Right kidney (tissue), 1 donor: Measurements from ENCODE around the gene KRTAP12-2.
"Not testable (repeated sequence)": the region's sequence is repeated elsewhere in the genome, so short reads cannot be mapped to it uniquely, and the experiment has no call there.

Experiments used
- DNase-seq: peaks from one replicate; pipeline ENCODE4 v3.0.0-alpha.2; 2016

Gene KRTAP12-2

DNA sequence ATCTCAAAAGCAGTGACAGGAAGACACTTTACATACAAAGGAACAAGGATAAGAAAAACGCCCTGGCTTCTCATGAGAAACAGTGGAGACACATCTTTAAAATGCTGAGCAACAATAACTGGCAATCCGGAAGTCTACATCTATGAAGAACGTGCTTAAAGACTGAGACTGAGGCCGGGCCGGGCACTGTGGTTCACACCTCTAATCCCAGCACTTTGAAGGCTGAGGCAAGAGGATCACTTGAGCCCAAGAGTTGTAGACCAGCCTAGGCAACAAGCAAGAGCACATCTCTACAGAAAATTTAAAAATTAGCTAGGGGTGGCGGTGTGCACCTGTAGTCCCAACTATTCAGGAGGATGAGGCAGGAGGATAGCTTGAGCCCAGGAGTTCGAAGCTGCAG lies 17.4 kb upstream of the KRTAP12-2 start:
- no peak for DNase-seq

- no peak for DNase-seq
These were observed 15.9 kb upstream of the KRTAP12-2 start for GRCh38 chr21:44682580-44683151.

- DNase-seq = no peak
These were observed 15.3 kb upstream of the KRTAP12-2 start, which contains the start of gene KRTAP12-1 for GRCh38 chr21:44681861-44682579. Gene KRTAP12-1, minus strand, starts transcription at chr21:44682163. Its CDS starts 40 bp downstream, at chr21:44682123.

DNA sequence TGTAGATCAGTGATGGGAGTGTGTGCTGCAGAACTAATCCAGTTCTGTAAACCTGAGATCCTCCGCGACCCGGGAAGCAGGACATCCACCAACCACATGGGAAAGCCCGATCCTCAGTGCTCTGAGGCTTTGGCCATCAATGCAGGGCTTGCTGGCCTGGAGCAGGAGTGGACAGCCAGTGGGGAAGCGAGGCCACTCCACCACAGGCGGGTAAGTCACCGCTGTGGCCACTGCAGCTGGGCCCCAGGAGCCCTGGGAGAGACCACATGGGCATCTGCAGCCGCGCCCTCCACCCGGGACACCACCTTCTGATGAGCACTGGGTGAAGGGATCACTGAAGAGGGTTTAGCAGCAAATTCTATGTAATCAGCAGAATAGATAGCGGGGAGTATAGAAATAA lies 14.4 kb upstream of the KRTAP12-2 start:
- DNase-seq = no peak

DNA sequence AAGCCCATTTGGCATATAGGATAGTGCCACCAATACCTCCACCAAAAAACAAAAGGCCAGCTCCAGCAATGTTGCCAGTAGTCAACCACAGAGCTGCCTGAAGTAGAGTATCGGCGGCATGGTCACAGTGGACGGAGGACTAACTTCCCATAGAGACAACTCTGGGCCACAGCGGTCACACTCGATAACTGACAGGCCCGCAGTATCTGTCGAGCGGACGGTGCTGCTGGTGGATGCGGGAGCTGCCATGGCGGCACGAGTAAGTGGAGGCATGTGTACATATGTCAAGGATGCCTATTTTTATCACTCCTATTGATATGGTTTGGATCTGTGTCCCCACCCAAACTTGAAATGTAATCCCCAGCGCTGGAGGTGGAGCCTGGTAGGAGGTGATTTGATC lies 11.2 kb upstream of the KRTAP12-2 start:
- DNase-seq = no peak

GRCh38 chr21:44671911-44672310 lies 5.2 kb upstream of the KRTAP12-2 start:
- DNase-seq = no peak

GRCh38 chr21:44670642-44671432 lies 4.1 kb upstream of the KRTAP12-2 start:
- no peak for DNase-seq

GRCh38 chr21:44667612-44668011 lies 885 bp upstream of the KRTAP12-2 start:
- DNase-seq = no peak

DNA sequence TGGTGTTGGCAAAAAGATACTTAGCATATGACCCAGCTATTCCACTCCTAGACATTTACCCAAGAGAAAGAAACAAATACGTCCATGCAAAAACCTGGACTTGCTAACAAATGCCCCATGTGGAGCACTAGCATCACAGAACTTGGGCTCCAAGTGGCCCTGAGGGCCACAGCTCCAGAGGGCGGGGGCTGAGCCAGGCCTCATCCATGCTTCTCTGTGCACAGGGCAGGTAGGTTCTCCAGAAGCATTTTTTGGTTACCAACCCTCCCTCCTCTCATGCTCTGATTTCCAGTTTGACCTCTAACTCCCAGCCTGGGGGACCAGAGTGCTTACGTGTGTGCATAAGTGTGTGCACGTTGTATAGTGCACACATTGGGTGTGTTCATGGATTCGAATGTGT lies 2.0 kb downstream of the KRTAP12-2 start:
- no peak for DNase-seq

- not testable (repeated sequence) for DNase-seq
These were observed 5.2 kb downstream of the KRTAP12-2 start for GRCh38 chr21:44661567-44661966.

GRCh38 chr21:44658913-44659595 lies 7.7 kb downstream of the KRTAP12-2 start:
- no peak for DNase-seq

- no peak for DNase-seq
These were observed 8.2 kb downstream of the KRTAP12-2 start for GRCh38 chr21:44658541-44658910.

DNA sequence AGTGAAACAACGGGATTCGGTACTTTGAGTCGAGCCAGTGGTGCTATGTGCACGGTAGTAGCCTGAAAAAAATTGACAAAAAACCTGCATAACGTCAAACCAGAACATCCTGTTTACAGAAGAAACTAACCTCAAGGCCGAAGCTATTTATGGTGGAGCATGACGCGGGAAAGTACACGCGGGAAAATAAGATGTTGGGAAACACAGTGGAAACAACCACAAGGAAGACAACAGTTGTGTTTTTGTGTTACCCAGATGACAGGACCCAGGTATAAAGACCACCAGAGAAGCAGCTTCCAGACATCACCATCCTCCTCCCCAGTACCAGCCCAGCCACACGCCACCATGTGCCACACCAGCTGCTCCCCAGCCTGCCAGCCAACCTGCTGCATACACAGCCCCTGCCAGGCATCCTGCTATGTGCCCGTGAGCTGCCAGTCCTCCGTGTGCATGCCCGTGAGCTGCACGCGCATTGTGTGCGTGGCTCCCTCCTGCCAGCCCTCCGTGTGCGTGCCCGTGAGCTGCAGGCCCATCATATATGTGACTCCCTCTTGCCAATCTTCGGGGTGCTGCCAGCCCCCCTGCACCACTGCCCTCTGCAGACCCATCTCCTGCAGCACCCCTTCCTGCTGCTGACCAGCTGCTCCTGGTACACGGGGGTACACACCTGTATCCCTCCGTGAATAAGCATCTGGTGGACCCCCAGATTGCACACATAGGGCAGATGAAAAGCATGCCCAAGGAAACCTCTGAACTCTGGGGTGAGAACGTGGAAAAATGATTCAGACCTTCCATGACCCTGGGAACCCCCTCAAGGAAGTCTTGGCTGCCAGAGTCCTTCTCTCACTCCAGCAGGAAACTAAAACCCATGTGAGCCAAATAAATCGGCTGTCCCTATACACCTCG lies 8.8 kb downstream of the KRTAP12-2 start, which contains the start of gene KRTAP12-3:
Gene KRTAP12-3 (plus strand): TSS at position 298 of the 906 bp plus-strand sequence. CDS start 48 bp downstream, at position 346.
- DNase-seq = no peak

DNA sequence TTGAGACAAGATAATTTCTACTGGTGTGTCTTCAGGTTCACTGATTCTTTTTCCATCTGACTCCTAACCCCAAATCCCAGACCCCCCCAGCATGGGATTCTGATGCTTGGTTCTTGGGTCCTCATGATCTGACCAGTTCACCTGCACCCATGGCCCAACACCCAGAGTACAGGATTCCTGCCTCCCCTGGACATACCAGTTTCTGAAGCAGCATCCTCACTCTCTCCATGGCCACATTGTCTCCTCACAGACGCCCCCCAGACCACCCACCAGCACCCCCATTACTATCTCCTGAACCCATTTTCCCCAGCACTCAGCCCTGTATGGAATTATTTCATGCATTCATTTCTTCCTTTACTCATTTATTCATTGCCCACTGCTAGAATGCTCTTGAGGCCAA lies 9.9 kb downstream of the KRTAP12-2 start:
- no peak for DNase-seq

DNA sequence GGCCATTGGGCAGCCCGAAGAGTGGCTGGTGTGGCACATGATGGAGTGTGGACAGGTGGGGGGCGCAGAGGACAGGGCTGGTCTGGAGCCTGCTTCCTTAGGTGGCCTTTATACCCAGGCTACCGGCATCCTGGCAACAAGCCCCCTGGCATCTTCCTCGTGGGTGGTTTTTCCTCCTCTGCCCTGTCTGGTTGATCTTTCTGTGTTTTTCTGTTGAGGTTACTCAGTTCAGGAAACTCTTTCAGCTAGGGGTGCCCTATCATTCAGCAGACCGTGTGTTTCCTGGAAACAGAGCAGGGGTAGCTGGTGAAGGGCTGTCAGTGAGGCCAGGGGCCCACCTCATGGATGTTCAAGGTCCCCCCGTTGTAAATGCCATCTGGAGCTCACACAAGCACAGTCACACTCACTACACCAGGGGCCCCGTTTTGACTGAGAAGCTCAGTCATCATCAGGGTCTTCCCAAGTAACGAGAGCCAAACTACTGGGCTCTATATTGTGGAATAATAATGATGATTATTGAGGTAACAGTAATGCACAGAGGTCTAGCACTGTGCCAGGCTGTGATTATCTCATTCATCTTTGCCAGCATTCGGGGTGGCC lies 12.1 kb downstream of the KRTAP12-2 start, which contains the start of gene KRTAP12-4:
Gene KRTAP12-4 (minus strand): TSS at position 84 of the 600 bp plus-strand sequence. CDS start 45 bp downstream, at position 39.
- no peak for DNase-seq

GRCh38 chr21:44653656-44654575 lies 12.8 kb downstream of the KRTAP12-2 start:
- DNase-seq = no peak

DNA sequence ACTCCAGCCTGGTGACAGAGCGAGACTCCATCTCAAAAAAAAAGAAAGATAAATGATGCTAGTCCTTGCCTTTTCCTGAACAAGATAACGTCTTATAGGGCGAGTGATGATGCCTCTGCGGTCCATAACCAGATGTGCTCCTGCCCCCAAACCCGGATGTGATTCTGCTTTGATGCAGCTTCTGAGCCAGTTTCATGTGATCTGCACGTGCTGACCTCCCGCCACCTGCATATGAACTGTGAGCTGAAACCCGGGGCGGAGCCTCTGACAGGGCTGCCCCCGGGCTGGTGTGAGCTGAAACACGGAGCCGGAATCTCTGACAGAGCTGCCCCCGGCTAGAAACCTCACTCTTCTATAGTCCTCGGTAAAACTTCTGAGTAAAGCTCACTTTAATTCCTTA lies 13.6 kb downstream of the KRTAP12-2 start:
- DNase-seq = no peak

DNA sequence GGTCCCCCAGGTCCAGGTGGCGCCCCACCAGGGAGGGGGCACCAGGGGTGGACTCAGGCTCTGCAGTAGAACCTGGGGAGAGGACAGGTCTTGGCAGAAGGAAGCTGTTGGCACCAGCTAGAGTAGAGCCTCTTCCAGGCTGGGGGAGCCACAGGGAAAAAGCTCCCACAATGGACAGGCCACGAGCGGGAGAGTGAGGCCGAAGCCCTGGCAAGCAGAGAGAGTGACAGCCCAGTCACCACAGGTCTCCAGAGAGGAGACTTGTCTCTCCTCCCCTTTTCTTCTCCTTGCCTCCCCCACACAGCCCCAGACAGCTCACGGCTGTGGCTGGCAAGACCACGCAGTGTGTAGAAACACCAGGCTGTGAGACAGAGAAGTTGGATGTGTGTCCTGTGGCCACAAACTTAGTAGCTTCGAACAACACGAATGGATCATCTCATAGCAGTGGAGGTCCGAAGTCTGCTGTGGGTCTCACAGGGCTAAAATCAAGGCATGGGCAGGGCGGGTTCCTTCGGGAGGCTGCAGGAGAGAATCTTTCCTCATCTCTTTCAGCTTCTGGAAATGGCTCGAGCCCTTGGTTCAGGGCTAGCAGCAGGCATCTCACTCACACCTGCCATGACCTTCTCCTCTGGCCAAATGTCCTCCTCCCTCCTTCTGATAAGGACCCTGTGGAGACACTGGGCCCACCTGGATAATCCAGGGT lies 15.6 kb downstream of the KRTAP12-2 start:
- no peak for DNase-seq
